Embryonic facial prominence (tissue), 1 donor: ENCODE measurements around the gene DARS1.
"Not testable (repeated sequence)": the region's sequence is repeated elsewhere in the genome, so short reads cannot be mapped to it uniquely, and the experiment has no call there.

Experiments used
- DNase-seq: peaks from one replicate; pipeline ENCODE4 v3.0.0-alpha.2; 2016; ENCODE audit errors: extremely low spot score

DARS1 gene

GRCh38 chr2:135945526-135945925, 39.9 kb downstream of the DARS1 start:
- no peak for DNase-seq

- no peak for DNase-seq
Observed at GRCh38 chr2:135944625-135945024, 40.8 kb downstream of the DARS1 start.

- DNase-seq, result no peak
Observed at GRCh38 chr2:135942936-135943688, 42.3 kb downstream of the DARS1 start.

DNA sequence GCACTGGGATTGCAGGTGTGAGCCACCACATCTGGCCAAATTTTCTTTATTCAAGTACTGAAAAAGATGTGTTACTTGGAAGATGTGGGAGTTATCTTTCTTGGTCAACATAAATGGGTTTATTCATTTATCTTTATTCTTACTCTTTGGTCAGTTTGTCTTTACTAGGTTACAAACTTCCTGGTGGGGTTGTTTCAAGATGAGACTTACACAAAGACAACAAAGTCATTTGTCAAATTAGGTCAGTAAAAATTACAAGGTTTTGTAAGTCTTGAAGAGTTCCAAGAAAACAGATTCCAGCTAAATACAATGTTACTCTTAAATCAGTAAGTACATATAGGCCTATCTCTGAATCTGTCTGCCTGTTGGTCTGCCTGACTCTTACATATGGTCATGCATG, 48.9 kb downstream of the DARS1 start:
- DNase-seq, result no peak

- no peak for DNase-seq
Observed at GRCh38 chr2:135935914-135936313, 49.5 kb downstream of the DARS1 start.

- no peak for DNase-seq
Observed at GRCh38 chr2:135931776-135932443, 53.5 kb downstream of the DARS1 start.

DNA sequence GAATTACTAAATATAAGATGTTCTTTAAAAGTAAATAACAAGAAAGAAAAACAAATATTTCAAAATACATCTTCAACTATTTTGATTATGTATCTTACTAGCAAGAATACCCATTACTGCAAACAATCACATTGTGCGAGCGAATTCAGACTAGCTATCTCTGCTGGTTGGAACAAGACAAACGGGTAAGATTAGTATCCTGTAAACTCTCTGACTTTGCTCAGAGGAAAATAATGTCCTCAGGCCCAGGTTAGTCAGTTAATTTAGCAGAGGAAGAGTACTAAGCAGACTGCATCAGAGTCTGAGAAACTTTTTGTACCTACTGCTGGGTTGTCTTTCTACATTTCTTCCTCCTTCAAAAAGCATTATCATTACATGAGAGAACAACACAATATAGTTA, 58.8 kb downstream of the DARS1 start:
- DNase-seq, result no peak

DNA sequence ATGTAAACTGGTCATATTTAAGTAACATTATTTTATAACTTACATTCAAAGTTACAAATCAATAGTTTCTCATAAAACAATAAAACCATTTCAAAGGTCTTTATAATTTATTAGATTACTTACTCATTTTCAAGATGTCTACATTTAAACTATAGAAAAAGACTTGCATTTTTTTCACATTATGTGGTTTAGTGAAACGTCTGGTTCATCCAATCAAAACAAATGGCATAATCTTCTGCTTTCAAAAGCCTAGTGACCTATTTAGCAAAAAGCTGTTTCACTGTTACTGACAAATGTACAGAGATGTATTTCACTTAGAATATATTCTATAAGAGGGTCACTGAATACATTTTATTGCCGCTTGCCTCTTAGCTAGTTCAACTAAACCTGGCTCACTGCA, 59.9 kb downstream of the DARS1 start:
- no peak for DNase-seq

GRCh38 chr2:135916207-135916606, 69.2 kb downstream of the DARS1 start:
- no peak for DNase-seq

GRCh38 chr2:135914485-135914884, 70.9 kb downstream of the DARS1 start:
- no peak for DNase-seq

GRCh38 chr2:135913727-135914365, 71.6 kb downstream of the DARS1 start:
- DNase-seq, result peak; percentile 45

DNA sequence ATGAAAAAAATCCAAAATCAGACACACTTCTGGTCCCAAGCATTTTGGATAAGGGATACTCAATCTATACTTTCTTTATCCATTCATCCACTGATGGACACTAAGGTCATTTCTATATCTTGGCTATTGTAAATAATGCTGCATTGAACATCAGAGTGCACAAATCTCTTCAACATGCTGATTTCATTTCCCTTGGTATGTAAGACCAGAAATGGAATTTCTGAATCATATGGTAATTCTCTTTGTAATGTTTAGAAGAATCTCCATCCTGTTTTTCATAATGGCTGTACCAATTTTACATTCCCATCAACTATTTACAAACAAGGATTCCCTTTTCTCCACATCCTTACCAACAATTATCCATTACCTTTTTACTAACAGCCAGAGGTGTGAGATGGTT, 75.5 kb downstream of the DARS1 start:
- no peak for DNase-seq

- no peak for DNase-seq
Observed at GRCh38 chr2:135905679-135906078, 79.7 kb downstream of the DARS1 start.

DNA sequence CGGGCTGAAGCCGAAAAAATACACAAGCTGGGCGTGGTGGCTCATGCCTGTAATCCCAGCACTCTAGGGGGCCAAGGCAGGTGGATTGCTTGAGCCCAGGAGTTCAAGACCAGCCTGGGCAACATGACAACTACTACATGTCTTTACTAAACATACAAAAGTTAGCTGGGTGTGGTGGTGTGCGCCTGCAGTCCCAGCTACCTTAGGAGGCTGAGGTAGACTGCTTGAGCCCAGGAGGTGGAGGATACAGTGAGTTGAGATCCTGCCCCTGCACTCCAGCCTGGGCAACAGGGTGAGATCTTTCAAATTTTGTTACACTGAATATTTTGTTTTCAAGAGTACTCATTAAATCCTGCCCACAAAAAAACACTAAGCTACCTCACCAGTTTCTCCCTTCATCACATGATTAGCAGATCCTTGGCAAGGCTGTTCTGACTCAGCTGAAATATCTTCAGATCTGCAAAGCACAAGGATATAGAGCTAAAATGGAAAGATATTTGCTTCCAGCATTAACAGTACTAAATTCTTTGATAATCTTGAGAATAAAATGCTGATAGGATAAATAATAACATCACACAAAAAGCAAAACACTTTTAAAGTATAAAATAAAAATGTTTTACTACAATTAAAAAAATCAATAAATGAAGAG, 81.0 kb downstream of the DARS1 start:
- DNase-seq, result no peak

- DNase-seq, result no peak
Observed at GRCh38 chr2:135903650-135904049, 81.8 kb downstream of the DARS1 start.

GRCh38 chr2:135899567-135899966, 85.9 kb downstream of the DARS1 start:
- no peak for DNase-seq

GRCh38 chr2:135898234-135898786, 87.1 kb downstream of the DARS1 start:
- no peak for DNase-seq

- DNase-seq, result no peak
Observed at GRCh38 chr2:135894930-135895329, 90.5 kb downstream of the DARS1 start.

GRCh38 chr2:135893374-135893794, 92.0 kb downstream of the DARS1 start:
- DNase-seq, result no peak

DNA sequence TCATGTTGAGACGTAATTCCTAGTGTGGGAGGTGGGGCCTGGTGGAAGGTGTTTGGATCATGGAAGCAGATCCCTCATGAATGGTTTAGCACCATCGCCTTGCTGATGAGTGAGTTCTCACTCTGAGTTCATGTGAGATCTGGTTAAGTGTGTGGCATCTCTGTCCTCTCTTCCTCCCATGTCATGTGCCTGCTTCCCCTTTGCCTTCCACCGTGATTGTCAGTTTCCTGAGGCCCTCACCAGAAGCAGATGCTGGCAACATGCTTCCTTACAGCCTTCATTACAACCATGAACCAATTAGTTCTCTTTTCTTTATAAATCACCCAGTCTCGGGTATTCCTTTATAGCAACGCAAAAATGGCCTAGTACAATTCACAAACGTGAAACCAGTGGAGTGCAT, 94.6 kb downstream of the DARS1 start:
- DNase-seq, result no peak

DNA sequence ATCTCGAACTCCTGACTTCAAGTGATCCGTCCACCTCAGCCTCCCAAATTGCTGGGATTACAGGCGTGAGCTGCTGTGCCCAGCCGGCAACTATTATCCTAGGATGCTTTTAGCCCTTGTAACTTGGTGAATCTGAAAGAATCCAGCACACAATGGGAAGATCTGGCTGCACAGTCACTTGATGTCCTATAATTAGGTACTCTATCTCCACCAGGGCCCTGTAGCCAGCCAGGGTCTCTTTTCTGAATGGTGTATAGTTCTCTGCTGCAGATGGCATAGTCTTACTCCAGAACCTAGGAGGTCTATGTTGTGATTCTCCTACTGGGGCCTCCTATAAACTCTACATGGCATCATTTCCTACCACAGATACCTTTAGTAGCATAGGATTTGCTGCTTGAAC, 95.3 kb downstream of the DARS1 start:
- no peak for DNase-seq

DNA sequence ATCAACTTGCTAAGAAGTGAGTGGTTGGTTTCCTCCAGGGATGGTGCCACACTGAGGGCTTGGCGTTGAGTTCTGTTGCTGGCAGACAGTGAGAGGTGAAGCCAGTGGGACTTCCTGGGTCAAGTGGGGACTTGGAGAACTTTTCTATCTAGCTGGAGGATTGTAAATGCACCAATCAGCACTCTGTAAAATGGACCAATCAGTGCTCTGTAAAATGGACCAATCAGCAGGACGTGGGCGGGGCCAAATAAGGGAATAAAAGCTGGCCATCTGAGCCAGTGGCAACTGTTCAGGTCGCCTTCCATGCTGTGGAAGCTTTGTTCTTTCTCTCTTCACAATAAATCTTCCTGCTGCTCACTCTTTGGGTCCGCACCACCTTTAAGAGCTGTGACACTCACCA, 96.8 kb downstream of the DARS1 start:
- DNase-seq, result not testable (repeated sequence)
